AG04450 (cell line): ENCODE data around the gene SFMBT2. TPM values are rescaled to one million over a fixed set of nuclear protein-coding genes. Genes with fewer than 3 reads are reported as not detected.
A peak's percentile ranks its signal among the peaks of the same experiment; 100 is the strongest.
"Not testable (repeated sequence)": the region's sequence is repeated elsewhere in the genome, so short reads cannot be mapped to it uniquely, and the experiment has no call there.

Source experiments
- CTCF ChIA-PET: fragments of 300-600, 350-600 bp; formaldehyde crosslinking; extraction: SDS; loops from one replicate; lab custom pipeline; 2022; ENCODE audit warnings: antibody characterized with exemption, inconsistent platforms; lab: Charles Lee
- POLR2A ChIA-PET: fragments of 350-600 bp; formaldehyde crosslinking; extraction: SDS; loops from one replicate; lab custom pipeline; 2021; ENCODE audit warnings: antibody characterized with exemption, inconsistent platforms; lab: Yijun Ruan, JAX
- DNase-seq: peaks from one replicate; pipeline ENCODE4 v3.0.0-alpha.2; 2011; ENCODE audit warnings: low read depth, low spot score
- H3K27ac ChIP-seq: one replicate; pipeline ENCODE4 v1.5.1; 2012; ENCODE audit warnings: low read depth, low read length, control low read depth
- H3K27me3 ChIP-seq: one replicate; pipeline ENCODE4 v1.6.0; 2012; ENCODE audit warnings: low read length; ENCODE audit not compliant: control insufficient read depth, insufficient read depth
- H3K4me3 ChIP-seq: 2 replicates; pipeline ENCODE4 v1.5.1; 2011; ENCODE audit warnings: mild to moderate bottlenecking, low read depth, low read length, control low read depth
- H3K9me3 ChIP-seq: 2 replicates; pipeline ENCODE4 v1.5.1; 2012; ENCODE audit warnings: low read length; ENCODE audit not compliant: control insufficient read depth, insufficient read depth
- polyA plus RNA-seq: library from polyadenylated mRNA; depleted of rRNA; stranded (reverse); fragments of >200 nt; gene quantifications from 2 replicates; pipeline ENCODE4 v1.2.3, GENCODE V29; 2011
- TF ChIP-seq, protein P1 (sequence below): IDR thresholded peaks from 2 replicates; pipeline ENCODE4 v1.5.1; 2011; ENCODE audit warnings: low read depth, low read length, control low read depth, inconsistent platforms

Gene SFMBT2
- polyA plus RNA-seq, 1 experiment, result 1.4 TPM

GRCh38 chr10:7304110-7304509 lies 106.7 kb downstream of the SFMBT2 start:
- TF ChIP-seq, protein P1, sequence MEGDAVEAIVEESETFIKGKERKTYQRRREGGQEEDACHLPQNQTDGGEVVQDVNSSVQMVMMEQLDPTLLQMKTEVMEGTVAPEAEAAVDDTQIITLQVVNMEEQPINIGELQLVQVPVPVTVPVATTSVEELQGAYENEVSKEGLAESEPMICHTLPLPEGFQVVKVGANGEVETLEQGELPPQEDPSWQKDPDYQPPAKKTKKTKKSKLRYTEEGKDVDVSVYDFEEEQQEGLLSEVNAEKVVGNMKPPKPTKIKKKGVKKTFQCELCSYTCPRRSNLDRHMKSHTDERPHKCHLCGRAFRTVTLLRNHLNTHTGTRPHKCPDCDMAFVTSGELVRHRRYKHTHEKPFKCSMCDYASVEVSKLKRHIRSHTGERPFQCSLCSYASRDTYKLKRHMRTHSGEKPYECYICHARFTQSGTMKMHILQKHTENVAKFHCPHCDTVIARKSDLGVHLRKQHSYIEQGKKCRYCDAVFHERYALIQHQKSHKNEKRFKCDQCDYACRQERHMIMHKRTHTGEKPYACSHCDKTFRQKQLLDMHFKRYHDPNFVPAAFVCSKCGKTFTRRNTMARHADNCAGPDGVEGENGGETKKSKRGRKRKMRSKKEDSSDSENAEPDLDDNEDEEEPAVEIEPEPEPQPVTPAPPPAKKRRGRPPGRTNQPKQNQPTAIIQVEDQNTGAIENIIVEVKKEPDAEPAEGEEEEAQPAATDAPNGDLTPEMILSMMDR, result no peak
- POLR2A ChIA-PET, result no interaction called here
- DNase-seq, result no peak
- no peak overlapping the region for H3K27ac ChIP-seq
- no peaks in the 10 kb centered on the region; the same call in 1 of the 2 replicates for H3K9me3 ChIP-seq
- CTCF ChIA-PET, result no interaction called here
- no peaks in the 10 kb centered on the region for H3K27me3 ChIP-seq
- no peak overlapping the region for H3K4me3 ChIP-seq

GRCh38 chr10:7302930-7303557 lies 107.8 kb downstream of the SFMBT2 start:
- no peak overlapping the region for H3K27ac ChIP-seq
- TF ChIP-seq, protein P1, result no peak
- H3K27me3 ChIP-seq, result no peaks in the 10 kb centered on the region
- ChIA-PET POLR2A (no interaction called here), CTCF (no interaction called here)
- H3K9me3 ChIP-seq, result no peaks in the 10 kb centered on the region; the same call in 1 of the 2 replicates
- DNase-seq, result no peak
- H3K4me3 ChIP-seq, result no peak overlapping the region

GRCh38 chr10:7302392-7302906 lies 108.4 kb downstream of the SFMBT2 start:
- TF ChIP-seq, protein P1, result no peak
- no peaks in the 10 kb centered on the region for H3K27me3 ChIP-seq
- no peak for DNase-seq
- H3K27ac ChIP-seq, result no peak overlapping the region
- H3K4me3 ChIP-seq, result no peak overlapping the region
- ChIA-PET POLR2A (no interaction called here), CTCF (no interaction called here)
- H3K9me3 ChIP-seq, result peaks cover 3% of the 10 kb centered on the region; the same call in 1 of the 2 replicates

DNA sequence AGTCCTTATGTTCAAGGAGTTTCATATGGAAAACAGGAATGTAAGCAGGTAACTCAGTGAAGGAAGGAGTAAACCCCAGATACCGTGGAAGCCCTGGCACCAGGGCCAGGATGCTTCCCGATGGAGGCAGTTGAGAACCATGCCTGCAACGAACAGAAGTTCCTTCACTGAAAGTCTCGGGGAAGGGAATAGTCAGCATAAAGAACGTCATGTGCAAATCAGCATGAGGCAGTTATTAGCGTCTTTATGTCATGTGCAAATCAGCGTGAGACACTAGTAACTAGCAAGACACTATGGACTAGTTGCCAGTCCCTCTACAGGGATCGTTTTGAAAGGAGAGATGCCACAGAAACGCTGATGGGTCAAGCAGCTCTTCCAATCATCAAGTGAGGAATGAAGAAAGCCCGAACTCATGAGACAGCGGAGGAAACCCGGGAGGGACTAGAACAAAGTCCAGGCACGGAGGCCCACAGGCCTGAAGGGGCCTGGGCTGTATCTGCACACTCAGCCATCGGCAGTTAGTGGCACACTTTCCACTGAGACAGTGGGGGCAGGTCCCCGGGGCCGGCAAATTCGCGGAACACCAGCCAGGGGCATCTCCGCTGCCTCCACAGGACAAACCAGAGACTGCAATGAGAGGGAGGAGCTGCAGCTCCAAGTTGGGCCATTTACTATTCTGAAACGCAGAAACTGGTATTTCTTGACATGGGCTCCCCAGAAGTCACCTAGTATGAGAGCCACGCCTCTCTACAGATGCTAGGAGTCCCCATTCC lies 109.6 kb downstream of the SFMBT2 start:
- TF ChIP-seq, protein P1, result peak; percentile 20; the same call in 1 of the 2 replicates
- ChIA-PET CTCF (no interaction called here), POLR2A (no interaction called here)
- DNase-seq, result no peak
- H3K27me3 ChIP-seq, result no peaks in the 10 kb centered on the region
- H3K27ac ChIP-seq, result no peak overlapping the region
- H3K9me3 ChIP-seq, result peaks cover 3% of the 10 kb centered on the region; the same call in 1 of the 2 replicates
- H3K4me3 ChIP-seq, result no peak overlapping the region

DNA sequence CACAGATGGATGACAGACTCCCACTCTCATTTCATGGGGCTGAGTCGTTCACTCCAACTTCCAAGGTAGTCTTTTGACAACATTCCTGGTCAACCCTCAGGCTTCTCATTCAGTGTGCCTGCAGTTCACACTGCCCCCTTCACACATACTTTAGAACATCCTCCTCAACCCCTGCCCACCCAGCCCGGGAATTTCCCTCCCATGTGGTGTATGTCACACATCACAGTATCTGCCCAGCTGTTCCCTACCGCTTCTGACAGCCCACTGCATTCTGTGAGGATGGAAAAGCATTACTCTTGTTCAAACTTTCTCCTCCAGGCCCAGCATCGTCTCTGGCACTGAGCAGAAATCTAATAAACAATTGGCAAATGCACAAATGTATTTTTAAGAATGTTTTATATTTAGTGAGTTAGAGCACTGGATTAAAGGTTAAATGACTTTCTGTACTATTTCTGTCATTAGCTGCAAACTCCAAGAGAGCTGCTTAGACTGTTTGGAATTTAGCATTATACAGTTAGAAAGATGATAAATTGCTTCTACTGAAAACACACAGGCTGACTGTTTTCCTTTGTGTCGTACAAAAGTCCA lies 110.4 kb downstream of the SFMBT2 start:
- Histone ChIP-seq H3K4me3 (no peak overlapping the region), H3K9me3 (peaks cover 3% of the 10 kb centered on the region; the same call in 1 of the 2 replicates), H3K27me3 (no peaks in the 10 kb centered on the region), H3K27ac (no peak overlapping the region)
- DNase-seq, result peak; percentile 4
- POLR2A ChIA-PET, result no interaction called here
- TF ChIP-seq, protein P1, result no peak
- CTCF ChIA-PET, result no interaction called here

DNA sequence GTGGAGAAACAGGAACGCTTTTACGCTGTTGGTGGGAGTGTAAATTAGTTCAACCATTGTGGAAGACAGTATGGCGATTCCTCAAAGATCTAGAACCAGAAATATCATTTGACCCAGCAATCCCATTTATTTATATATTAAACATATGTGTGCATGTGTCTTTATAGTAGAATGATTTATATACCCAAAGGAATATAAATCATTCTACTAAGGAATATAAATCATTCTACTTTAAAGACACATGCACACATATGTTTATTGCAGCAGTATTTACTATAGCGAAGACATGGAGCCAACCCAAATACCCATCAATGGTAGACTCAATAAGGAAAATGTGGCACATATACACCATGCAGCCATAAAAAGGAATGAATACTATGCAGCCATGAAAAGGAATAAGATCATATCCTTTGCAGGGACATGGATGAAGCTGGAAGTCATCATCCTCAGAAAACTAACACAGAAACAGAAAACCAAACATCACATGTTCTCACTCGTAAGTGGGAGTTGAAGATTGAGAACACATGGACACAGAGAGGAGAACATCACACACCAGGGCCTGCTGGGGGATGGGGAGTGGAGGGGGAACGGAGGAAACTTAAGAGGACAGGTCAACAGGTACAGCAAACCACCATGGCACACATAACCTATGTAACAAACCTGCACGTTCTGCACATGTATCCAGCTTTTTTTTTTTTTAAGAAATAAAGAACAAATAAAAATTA lies 111.1 kb downstream of the SFMBT2 start:
- H3K9me3 ChIP-seq, POLR2A ChIA-PET, H3K27ac ChIP-seq, H3K27me3 ChIP-seq, DNase-seq, H3K4me3 ChIP-seq: not testable (repeated sequence)
- CTCF ChIA-PET, result interaction anchor here (0.6 to 1.0 kb wide), 2 partner anchors 216 to 379 kb away, joined by 3 read pairs; no protein-coding TSS in a partner anchor
